ENCODE results near the gene MAP3K20. TPM values are rescaled to one million over a fixed set of nuclear protein-coding genes. Genes with fewer than 3 reads are reported as not detected.
"Not testable (repeated sequence)": the region's sequence is repeated elsewhere in the genome, so short reads cannot be mapped to it uniquely, and the experiment has no call there.

The MAP3K20 gene
- polyA plus RNA-seq, 1 donor from 2014 or later = 7.9 TPM

- H3K4me3 Mint-ChIP-seq = no peak overlapping the region
- peaks cover 4% of the 10 kb centered on the region for H3K36me3 Mint-ChIP-seq
- no peaks in the 10 kb centered on the region for H3K9me3 Mint-ChIP-seq
- H3K27me3 Mint-ChIP-seq = no peaks in the 10 kb centered on the region
- H3K4me1 Mint-ChIP-seq = no peaks in the 10 kb centered on the region
- no peak overlapping the region for H3K27ac Mint-ChIP-seq
Observed at GRCh38 chr2:173090276-173090877, 14.7 kb downstream of the MAP3K20 start.

GRCh38 chr2:173090973-173091660 is 15.5 kb downstream of the MAP3K20 start:
- no peak overlapping the region for H3K27ac Mint-ChIP-seq
- H3K27me3 Mint-ChIP-seq = no peaks in the 10 kb centered on the region
- no peak overlapping the region for H3K4me3 Mint-ChIP-seq
- H3K4me1 Mint-ChIP-seq = no peaks in the 10 kb centered on the region
- H3K9me3 Mint-ChIP-seq = no peaks in the 10 kb centered on the region
- H3K36me3 Mint-ChIP-seq = peaks cover 4% of the 10 kb centered on the region

- Mint-ChIP-seq H3K36me3 (peaks cover 4% of the 10 kb centered on the region), H3K4me1 (no peaks in the 10 kb centered on the region), H3K4me3 (no peak overlapping the region), H3K27ac (no peak overlapping the region), H3K9me3 (no peaks in the 10 kb centered on the region), H3K27me3 (no peaks in the 10 kb centered on the region)
Observed at GRCh38 chr2:173091910-173092309, 16.3 kb downstream of the MAP3K20 start.

- peaks cover 4% of the 10 kb centered on the region for H3K36me3 Mint-ChIP-seq
- no peak overlapping the region for H3K4me3 Mint-ChIP-seq
- no peak overlapping the region for H3K27ac Mint-ChIP-seq
- no peaks in the 10 kb centered on the region for H3K4me1 Mint-ChIP-seq
- no peaks in the 10 kb centered on the region for H3K27me3 Mint-ChIP-seq
- H3K9me3 Mint-ChIP-seq = no peaks in the 10 kb centered on the region
Observed at GRCh38 chr2:173092844-173093402, 17.3 kb downstream of the MAP3K20 start.

- H3K4me1 Mint-ChIP-seq, H3K9me3 Mint-ChIP-seq, H3K4me3 Mint-ChIP-seq, H3K27ac Mint-ChIP-seq, H3K36me3 Mint-ChIP-seq, H3K27me3 Mint-ChIP-seq: not testable (repeated sequence)
Observed at GRCh38 chr2:173093617-173094016, 18.0 kb downstream of the MAP3K20 start.

- Mint-ChIP-seq H3K9me3 (no peaks in the 10 kb centered on the region), H3K27me3 (no peaks in the 10 kb centered on the region), H3K4me3 (no peak overlapping the region), H3K4me1 (no peaks in the 10 kb centered on the region), H3K36me3 (peaks cover 6% of the 10 kb centered on the region), H3K27ac (peak overlapping the region in 1 of 3 donors; percentile 2)
Observed at GRCh38 chr2:173094731-173095130, 19.1 kb downstream of the MAP3K20 start.

- no peaks in the 10 kb centered on the region for H3K4me1 Mint-ChIP-seq
- H3K27me3 Mint-ChIP-seq = no peaks in the 10 kb centered on the region
- H3K27ac Mint-ChIP-seq = no peak overlapping the region
- peaks cover 5% of the 10 kb centered on the region for H3K36me3 Mint-ChIP-seq
- H3K4me3 Mint-ChIP-seq = no peak overlapping the region
- H3K9me3 Mint-ChIP-seq = no peaks in the 10 kb centered on the region
Observed at GRCh38 chr2:173095356-173095755, 19.7 kb downstream of the MAP3K20 start.

GRCh38 chr2:173099271-173099670 is 23.6 kb downstream of the MAP3K20 start:
- H3K36me3 Mint-ChIP-seq = peaks cover 3% of the 10 kb centered on the region
- no peaks in the 10 kb centered on the region for H3K9me3 Mint-ChIP-seq
- no peak overlapping the region for H3K4me3 Mint-ChIP-seq
- peaks cover 0 to 4% (median 0%) of the 10 kb centered on the region in 3 donors for H3K4me1 Mint-ChIP-seq
- no peak overlapping the region for H3K27ac Mint-ChIP-seq
- no peaks in the 10 kb centered on the region for H3K27me3 Mint-ChIP-seq

GRCh38 chr2:173099804-173100203 is 24.2 kb downstream of the MAP3K20 start:
- Mint-ChIP-seq H3K9me3 (no peaks in the 10 kb centered on the region), H3K4me1 (peaks cover 0 to 4% (median 0%) of the 10 kb centered on the region in 3 donors), H3K27me3 (no peaks in the 10 kb centered on the region), H3K36me3 (peaks cover 4% of the 10 kb centered on the region), H3K27ac (no peak overlapping the region), H3K4me3 (no peak overlapping the region)

- no peaks in the 10 kb centered on the region for H3K9me3 Mint-ChIP-seq
- no peaks in the 10 kb centered on the region for H3K27me3 Mint-ChIP-seq
- no peak overlapping the region for H3K4me3 Mint-ChIP-seq
- H3K27ac Mint-ChIP-seq = no peak overlapping the region
- H3K4me1 Mint-ChIP-seq = peaks cover 0 to 4% (median 0%) of the 10 kb centered on the region in 3 donors
- peaks cover 4% of the 10 kb centered on the region for H3K36me3 Mint-ChIP-seq
Observed at GRCh38 chr2:173101687-173102086, 26.0 kb downstream of the MAP3K20 start.

- no peak overlapping the region for H3K27ac Mint-ChIP-seq
- peaks cover 1 to 13% (median 6%) of the 10 kb centered on the region in 3 donors for H3K4me1 Mint-ChIP-seq
- peaks cover 4% of the 10 kb centered on the region for H3K36me3 Mint-ChIP-seq
- H3K9me3 Mint-ChIP-seq = no peaks in the 10 kb centered on the region
- no peaks in the 10 kb centered on the region for H3K27me3 Mint-ChIP-seq
- no peak overlapping the region for H3K4me3 Mint-ChIP-seq
Observed at GRCh38 chr2:173104156-173104555, 28.5 kb downstream of the MAP3K20 start.

- peak overlapping the region in 1 of 3 donors; percentile 18 for H3K27ac Mint-ChIP-seq
- H3K9me3 Mint-ChIP-seq = peaks cover 0 to 1% (median 0%) of the 10 kb centered on the region in 3 donors
- no peaks in the 10 kb centered on the region for H3K27me3 Mint-ChIP-seq
- H3K4me3 Mint-ChIP-seq = no peak overlapping the region
- peaks cover 3 to 11% (median 10%) of the 10 kb centered on the region in 3 donors for H3K4me1 Mint-ChIP-seq
- H3K36me3 Mint-ChIP-seq = peaks cover 2% of the 10 kb centered on the region
Observed at GRCh38 chr2:173106959-173107628, 31.4 kb downstream of the MAP3K20 start.

- peaks cover 7 to 16% (median 15%) of the 10 kb centered on the region in 3 donors for H3K4me1 Mint-ChIP-seq
- H3K9me3 Mint-ChIP-seq = peaks cover 0 to 1% (median 0%) of the 10 kb centered on the region in 3 donors
- no peak overlapping the region for H3K4me3 Mint-ChIP-seq
- H3K36me3 Mint-ChIP-seq = peaks cover 2% of the 10 kb centered on the region
- no peak overlapping the region for H3K27ac Mint-ChIP-seq
- H3K27me3 Mint-ChIP-seq = no peaks in the 10 kb centered on the region
Observed at GRCh38 chr2:173107629-173108022, 32.0 kb downstream of the MAP3K20 start.

- H3K27me3 Mint-ChIP-seq = no peaks in the 10 kb centered on the region
- H3K27ac Mint-ChIP-seq = peak overlapping the region in 1 of 3 donors; percentile 8
- no peaks in the 10 kb centered on the region for H3K36me3 Mint-ChIP-seq
Observed at GRCh38 chr2:173109253-173110188, 33.9 kb downstream of the MAP3K20 start.

More at GRCh38 chr2:173109253-173110188, 33.9 kb downstream of the MAP3K20 start:
- H3K9me3 Mint-ChIP-seq = peaks cover 0 to 1% (median 0%) of the 10 kb centered on the region in 3 donors
- H3K4me1 Mint-ChIP-seq = peaks cover 16 to 27% (median 25%) of the 10 kb centered on the region in 3 donors
- H3K4me3 Mint-ChIP-seq = no peak overlapping the region
